GM21423 (cell line): ENCODE data around the gene KDELR3.
"Not testable (repeated sequence)": the region's sequence is repeated elsewhere in the genome, so short reads cannot be mapped to it uniquely, and the experiment has no call there.

Experiments
- ATAC-seq: cut with Tn5 transposase; IDR thresholded peaks from one replicate; pipeline ENCODE4 v1.9.1; 2021; ENCODE audit warnings: mild to moderate bottlenecking, moderate library complexity; ENCODE audit not compliant: unreplicated experiment

The KDELR3 gene

DNA sequence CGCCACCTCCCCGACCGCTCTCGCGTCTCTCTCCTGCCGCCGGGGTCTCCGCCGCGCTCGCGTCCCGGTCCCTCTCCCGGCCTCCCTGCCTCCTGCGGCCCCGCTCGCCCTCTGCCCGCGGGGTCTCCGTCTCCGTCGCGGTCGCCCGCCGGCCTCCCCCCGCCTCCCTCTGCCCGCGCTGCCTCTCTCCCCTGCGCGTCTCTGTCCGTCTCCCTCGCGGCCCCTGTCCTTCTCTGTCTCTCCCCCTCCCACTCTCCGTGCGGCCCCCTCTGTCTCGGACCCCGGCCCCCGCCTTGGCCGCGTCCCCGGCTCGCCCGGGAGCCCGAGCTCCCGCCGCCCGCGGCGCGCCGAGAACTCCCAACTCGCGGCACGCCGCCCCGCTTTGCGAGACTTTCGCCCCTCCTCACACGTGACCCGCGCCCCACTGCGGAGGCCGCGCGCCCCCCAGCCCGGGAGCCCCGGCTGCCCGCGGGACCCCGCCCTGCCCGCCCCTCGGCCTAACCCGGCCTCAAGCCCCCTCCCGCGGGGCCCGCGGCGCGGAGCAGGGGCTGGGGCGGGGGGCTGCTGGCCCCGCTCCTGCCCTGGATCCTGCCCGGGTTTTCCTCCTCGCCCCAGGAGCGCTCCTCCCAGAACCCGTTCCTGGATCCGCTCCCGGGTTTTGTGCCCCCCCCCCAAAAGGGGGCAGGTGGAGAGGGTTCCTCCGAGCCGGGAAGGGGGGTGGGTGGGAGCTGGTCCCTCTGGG lies 12.2 kb upstream of the KDELR3 start:
- no peak for ATAC-seq

DNA sequence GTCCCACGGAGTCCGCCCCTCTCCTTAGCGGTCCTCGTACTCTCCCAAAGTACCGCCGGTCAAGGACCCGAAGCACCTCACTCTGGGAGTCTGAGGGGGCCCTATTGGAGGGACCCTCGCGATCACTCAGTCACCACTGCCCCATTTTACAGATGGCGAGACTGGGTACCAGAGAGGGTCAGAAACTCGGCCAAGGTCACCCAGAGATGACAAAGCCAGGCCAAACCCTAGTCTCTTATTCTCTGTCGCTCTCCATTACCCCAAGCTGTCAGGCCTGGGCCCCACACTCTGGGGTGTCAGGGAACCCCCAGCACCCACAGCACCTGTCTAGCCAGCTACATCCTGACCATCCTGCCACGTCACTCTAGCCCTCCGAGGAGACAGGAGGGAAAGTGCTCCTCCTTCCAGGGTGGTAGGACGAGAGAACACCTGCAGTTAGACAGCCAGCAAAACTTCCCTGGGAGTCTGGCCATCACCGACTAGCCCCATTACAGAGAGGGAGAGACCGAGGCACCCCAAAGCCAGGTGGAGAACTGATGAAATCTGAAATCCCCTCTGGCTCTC lies 11.5 kb upstream of the KDELR3 start:
- ATAC-seq: no peak

GRCh38 chr22:38456841-38457699 lies 10.8 kb upstream of the KDELR3 start:
- ATAC-seq: no peak

DNA sequence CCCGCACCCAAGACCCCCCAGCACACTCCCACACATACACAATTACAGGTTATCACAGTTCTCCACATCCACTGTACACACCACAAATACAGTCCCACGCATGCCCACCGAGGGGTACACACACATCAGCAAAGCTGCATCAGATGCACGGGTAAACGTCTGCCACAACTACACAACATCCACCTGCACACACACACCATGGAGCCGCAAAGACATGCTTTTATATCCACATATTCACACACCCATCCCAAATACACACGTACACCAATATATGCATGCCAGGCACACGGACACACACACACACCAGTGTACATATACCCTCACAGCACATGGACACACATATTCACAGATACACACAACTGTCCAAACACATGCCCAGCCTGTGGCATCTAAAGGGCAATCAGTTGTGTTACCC lies 7.5 kb upstream of the KDELR3 start:
- ATAC-seq: no peak

DNA sequence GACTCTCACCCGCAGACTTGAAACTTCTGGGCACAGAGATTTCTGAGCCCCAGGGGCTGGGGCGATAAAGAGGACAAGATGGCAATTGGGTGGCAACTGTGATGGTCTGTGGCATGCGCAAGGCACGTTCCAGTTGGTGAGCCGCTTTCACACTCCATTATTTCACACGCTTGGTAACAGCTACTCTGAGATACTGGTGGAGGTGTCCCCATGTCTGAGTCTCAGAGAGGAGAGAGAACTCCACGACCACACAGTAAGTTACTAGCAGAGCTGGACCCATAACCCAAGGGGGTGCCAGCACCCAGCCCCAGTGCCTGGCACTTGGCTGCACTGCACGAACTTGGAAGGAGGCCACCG lies 6.9 kb upstream of the KDELR3 start:
- no peak for ATAC-seq

GRCh38 chr22:38461414-38462081 lies 6.3 kb upstream of the KDELR3 start:
- no peak for ATAC-seq

DNA sequence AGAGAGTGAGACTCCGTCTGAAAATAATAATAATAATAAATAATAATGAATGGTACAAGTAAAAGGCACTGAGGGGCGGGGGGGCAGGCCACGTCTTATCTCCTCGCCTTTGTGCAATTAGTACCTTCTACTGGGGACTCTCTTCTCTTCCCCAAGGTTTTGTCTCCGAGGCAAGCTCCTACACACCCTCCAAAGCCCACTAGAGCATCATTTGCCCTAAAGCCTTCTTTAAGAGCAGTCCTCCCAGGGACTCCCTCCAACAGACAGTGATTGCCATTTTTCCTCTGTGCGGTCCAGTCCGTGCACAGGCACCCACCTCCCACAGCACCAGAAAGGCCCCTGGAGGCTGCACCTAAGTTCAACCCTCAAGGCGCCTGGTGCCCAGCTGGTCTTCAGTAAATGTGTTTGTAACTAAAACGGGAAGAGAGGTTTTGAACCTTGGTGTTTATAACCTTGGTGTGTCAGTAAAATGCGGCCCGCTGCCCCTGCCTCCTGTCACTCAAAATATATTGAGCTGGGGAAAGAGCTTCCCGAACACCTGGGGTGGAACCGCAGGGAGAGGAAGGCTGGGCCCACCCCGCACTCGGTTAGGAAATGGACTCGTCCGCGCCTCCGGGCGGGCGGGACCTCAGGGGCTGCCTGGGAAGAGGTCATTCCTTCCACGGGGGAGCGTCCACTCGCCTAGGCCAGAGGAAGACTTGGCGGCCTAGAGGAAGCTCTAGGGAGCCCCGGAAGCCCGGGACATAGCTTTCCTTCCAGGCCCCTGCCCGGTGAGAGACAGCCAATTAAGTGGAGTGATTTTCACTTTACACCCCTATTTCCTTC lies 4.7 kb upstream of the KDELR3 start:
- ATAC-seq: no peak

DNA sequence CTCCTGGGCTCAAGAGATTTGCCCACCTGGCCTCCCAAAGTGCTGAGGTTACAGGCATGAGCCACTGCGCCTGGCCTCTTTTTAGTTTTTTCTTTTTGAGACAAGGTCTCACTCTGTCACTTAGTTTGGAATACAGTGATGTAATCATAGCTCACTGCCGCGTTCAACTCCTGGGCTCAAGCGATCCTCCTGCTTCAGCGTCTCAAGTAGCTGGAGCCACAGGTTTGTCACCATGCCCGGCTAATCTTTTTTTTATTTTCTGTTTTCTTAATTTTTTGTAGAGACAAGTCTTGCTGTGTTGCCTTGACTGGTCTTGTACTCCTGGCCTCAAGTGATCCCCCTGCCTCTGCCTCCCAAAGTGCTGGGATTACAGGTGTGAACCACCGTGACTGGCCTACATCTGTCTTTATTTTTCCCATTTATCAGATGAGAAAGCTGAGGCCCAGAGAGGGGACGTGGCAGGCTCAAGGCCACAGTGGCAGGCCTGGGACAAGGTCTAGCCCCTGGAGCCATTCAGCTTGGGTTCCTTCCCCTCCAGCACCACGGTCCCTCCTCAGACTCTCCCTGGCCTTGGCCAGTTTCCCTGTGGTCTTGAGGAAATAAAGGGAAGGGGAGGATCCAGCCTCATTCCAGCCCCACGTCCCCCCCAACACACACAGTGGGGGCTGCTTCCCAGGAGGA lies 2.8 kb upstream of the KDELR3 start:
- ATAC-seq: no peak

DNA sequence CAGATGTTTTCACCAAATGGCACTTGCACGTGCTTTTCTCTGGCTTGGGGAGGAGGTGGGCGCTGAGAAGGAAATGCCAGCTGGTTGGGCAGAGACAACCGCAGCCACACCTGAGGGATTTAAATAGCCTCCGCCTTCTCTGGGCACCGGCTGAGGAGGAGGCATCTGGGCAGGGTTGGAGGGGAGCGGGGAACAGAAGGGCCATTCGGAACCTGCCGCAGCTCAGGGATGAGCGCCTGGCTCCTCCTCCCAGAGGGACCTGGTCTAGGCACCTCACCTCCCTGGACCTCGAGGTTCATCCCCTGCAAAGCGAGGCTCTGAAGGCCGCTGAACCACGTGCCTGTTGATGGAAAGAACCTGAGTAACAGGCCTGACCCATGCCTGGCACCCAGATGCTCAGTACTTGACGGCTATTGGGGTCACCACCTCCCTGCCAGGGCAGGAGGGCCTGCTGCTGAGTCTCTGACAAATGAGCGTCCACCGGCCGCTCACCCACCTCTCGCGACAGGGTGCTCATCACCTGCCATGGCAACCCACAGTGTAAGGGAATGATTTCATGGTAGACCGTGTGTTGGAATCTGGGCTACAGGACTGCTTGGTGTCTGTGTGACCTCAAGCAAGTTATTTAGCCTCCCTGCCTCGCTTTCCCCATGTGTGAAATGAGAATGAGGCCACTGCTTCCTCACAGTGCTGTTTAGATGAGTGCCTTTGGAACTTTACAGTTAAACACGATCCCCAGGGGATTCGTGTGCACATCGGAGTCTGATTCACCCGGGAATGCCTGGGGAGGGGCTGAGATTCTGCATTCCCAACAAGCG lies 2.0 kb upstream of the KDELR3 start:
- ATAC-seq: no peak

- no peak for ATAC-seq
These were observed 425 bp upstream of the KDELR3 start for GRCh38 chr22:38467438-38467903.

DNA sequence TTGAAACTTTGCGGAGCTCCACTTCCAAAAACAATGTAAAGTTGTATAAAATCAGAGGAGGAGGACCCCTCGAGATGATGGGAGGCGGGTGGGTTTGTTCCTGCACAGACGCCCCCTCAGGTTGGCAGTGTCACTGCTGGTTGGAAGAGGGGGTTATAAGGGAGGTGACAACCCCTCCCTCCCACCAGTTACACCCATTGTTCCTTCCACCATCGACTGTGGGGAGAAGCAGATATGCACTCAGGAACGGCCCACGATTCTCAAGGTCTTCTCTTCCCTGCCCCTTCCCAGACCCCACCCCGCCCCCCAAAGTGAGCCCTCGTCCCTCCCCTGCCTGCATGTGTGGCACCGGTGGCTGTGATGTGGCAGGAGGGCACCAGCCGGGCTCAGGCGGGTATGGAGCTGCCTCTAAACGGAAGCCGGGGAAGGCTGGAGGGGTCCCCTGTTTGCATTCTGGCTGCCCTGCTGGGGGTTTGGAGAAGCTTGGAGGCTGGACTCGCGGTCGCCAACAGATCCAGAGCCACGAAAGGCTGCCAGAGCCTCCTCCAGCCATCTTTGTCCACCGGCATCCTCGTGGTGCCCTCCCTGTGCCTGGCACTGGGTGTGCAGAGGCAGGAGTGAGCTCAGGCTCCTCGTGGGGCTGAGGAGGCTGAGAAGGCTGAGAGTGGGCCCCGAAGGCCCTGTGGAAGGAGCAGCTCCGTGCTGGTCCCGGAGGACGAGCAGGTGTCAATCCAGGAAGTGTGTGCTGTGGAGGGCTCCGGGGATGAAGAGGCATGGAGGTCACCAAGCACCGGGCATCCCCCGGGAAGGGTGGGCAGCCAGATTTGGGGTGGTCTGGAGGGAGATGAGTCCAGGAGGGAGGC lies 778 bp downstream of the KDELR3 start:
- ATAC-seq: no peak

DNA sequence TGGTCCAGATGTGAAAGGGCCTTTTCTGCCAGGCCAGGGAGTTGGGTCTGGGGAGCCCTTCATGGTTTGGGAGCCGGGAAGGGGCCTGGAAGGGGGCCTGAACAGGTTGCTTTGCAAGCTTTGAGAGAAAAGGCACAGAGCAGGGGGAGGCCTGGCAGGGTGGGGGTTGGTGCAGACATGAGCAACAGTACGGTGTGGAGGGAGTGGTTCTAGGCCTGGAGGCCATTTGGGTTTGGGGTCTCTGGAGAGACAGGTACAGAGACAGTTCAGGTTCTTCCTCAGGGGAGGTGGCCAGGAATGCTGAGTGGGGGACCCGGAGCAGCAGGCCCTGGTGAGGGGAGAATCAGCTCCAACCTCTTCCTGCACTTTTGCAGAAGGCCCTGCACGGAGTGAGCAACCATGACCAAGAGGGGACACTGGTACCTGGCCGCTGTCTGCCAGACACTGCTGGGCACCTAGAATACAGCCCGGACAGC lies 1.4 kb downstream of the KDELR3 start:
- ATAC-seq: no peak

GRCh38 chr22:38470179-38470578 lies 2.3 kb downstream of the KDELR3 start:
- not testable (repeated sequence) for ATAC-seq

DNA sequence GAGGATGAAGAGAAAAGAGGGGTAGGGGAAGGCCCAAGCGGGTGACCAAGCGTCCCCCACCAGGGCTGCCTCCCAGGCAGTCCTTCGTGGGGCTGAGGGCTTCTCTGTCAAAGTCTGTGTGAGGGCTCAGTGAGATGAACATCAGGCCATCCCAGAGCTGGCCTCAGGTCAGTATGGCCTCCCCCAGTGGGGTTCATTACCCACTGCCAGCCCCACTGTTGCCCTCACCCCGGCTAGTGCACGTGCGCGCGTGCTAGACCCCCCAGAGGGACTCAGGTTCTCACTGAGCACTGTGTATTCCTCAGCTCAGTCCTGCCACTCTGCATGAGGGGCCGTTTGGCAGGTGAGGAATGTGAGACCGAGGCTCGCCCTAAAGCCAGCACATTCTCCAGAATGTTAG lies 3.3 kb downstream of the KDELR3 start:
- no peak for ATAC-seq

- no peak for ATAC-seq
These were observed 6.2 kb downstream of the KDELR3 start for GRCh38 chr22:38474003-38474607.

DNA sequence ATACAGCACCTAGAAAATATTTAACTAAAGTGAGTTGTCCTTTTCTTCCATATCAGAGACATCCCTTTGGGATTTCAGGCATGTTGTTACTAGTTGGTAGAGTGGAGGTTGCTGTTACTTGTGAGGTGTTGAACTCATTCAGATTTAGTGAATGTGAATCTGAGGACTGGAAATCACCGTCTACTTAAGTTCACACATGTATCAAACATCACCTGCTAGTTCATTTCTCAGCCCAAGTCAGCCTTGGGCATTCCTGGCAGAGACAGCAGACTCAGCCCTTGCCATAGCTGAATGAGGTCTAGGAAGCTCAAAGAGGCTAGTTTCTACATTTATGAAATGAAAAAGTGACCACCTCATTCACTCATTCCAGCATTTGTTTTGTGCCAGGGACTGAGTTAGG lies 9.7 kb downstream of the KDELR3 start:
- no peak for ATAC-seq

DNA sequence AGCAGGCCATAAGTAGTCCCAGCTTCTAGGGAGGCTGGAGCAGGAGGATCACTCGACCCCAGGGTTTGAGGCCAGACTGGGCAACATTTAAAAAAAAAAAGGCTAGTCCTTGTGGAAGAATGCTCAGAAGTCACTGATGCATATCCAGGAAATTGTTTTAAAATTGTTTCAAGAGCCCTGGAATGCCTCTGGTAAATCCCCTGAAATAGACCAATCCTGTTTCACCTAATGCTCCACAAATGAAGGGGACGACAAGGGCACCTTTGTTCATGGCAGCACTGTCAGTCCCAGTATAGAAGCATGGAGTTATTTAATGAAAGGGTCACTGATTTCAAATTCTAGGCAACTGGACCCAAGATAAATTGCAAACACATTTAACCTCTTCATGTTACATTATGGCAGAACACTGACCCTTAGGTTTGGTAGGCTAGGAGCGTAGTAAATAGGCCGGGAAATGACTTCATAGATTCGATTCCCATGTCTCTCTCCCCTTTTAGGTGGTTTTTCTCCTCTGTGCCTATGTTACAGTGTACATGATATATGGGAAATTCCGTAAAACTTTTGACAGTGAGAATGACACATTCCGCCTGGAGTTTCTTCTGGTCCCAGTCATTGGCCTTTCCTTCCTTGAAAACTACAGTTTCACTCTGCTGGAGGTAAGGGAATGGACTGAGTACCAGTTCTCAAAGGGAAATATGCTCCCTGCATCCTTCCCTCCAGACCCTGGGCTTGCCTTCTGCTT lies 11.4 kb downstream of the KDELR3 start:
- no peak for ATAC-seq
